Kidney (tissue), 14 donors: Measurements from ENCODE around the gene CCDC85A. TPM values are rescaled to one million over a fixed set of nuclear protein-coding genes. Genes with fewer than 3 reads are reported as not detected.

Experiments
- DNase-seq, 5 donors: peaks; one replicate each; pipeline ENCODE4 v3.0.0-alpha.2; 2013 to 2020
- FAIRE-seq: peaks from 2 replicates; lab custom pipeline; 2012; peaks lifted over from hg19 to GRCh38; lab: Jason Lieb, UNC
- H3K27ac ChIP-seq, 2 donors: one replicate each; pipeline ENCODE4 v1.7.0; 2013; ENCODE audit warnings: low read depth in 2 of 2, low read length in 2 of 2, inconsistent platforms in 1 of 2
- H3K27me3 ChIP-seq: one replicate; pipeline ENCODE4 v1.7.1; 2013; ENCODE audit warnings: low read length, inconsistent platforms; ENCODE audit not compliant: control insufficient read depth, insufficient read depth
- H3K36me3 ChIP-seq, 3 donors: one replicate each; pipeline versions ENCODE4 v1.7.0 to v1.7.1; 2013; ENCODE audit warnings: low read length in 3 of 3, control low read depth in 1 of 3, inconsistent platforms in 1 of 3; ENCODE audit not compliant: insufficient read depth in 3 of 3, control insufficient read depth in 2 of 3
- H3K4me1 ChIP-seq, 3 donors: one replicate each; pipeline versions ENCODE4 v1.7.0 to v1.7.1; 2013; ENCODE audit warnings: low read length in 3 of 3, inconsistent platforms in 1 of 3, low read depth in 1 of 3; ENCODE audit not compliant: control insufficient read depth in 2 of 3, insufficient read depth in 2 of 3
- H3K4me3 ChIP-seq, 3 donors: one replicate each; pipeline versions ENCODE4 v1.7.0 to v1.8.1; 2013; ENCODE audit warnings: low read length in 3 of 3, control low read depth in 1 of 3, inconsistent platforms in 1 of 3
- H3K9ac ChIP-seq, 3 donors: one replicate each; pipeline versions ENCODE4 v1.7.0 to v1.7.1; 2013; ENCODE audit warnings: low read length in 3 of 3, control low read depth in 1 of 3, inconsistent platforms in 1 of 3
- H3K9me3 ChIP-seq, 3 donors: one replicate each; pipeline versions ENCODE4 v1.7.0 to v1.7.1; 2013; ENCODE audit warnings: low read length in 3 of 3, control low read depth in 1 of 3, inconsistent platforms in 1 of 3; ENCODE audit not compliant: control insufficient read depth in 2 of 3, insufficient read depth in 1 of 3
- intact Hi-C: fragments of 100-400 bp; cut with DNase I; formaldehyde crosslinking; loops from one replicate; pipeline ENCODE4 v1.11.1; 2022
- polyA plus RNA-seq: library from polyadenylated mRNA; stranded (reverse); fragments of 350-450 nt; fragmentation: Illumina TruSeq; extraction: RNeasy Lipid Tissue Mini Kit (QIAGEN cat#74804); gene quantifications from one replicate; pipeline ENCODE4 v1.2.3, GENCODE V29; 2014; ENCODE audit warnings: low read depth, low replicate concordance; ENCODE audit not compliant: insufficient read depth
- total RNA-seq: library from RNA; stranded (reverse); fragmentation: NEBNext Ultra II Directional; extraction: Animal tissue kit (Norgen Biotek cat#: 25700); gene quantifications from one replicate; pipeline ENCODE4 v1.2.1, GENCODE V29; 2021
- TF ChIP-seq, protein P1 (sequence below): IDR thresholded peaks from 3 replicates; pipeline ENCODE4 v1.5.1; 2012; ENCODE audit warnings: mild to moderate bottlenecking, moderate library complexity, borderline replicate concordance; ENCODE audit not compliant: insufficient read depth; ENCODE audit errors: extremely low read depth
- donor health status: control.
- donor health status: control.
- donor health status: control.
- donor health status: control.
- donor health status: control.
- donor health status: DM: yes; HTN: yes; CAD: no.
- donor health status: Normal renal cell carcinoma (clear cell type).

Gene CCDC85A
- total and polyA plus RNA-seq, 2 donors from 2014 or later: 0.65 to 2.1 TPM

DNA sequence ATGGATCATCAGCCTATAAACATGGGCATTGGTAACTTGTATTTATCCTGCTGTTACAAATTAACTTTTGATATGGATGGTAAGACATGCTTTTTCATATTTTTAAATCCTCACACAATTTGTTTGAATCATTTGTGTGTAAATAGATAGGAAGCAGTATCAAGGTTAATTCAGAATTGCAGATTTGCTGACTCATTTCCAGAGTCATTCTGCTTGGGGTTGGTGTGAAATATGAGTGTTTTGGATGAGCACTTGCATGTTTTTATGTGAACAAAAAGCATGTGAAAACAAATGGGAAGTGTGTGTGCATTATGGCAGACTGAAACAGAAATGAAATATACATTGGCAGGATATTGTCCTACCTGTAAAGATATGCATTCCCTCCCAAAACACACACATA is 11.8 kb downstream of the CCDC85A start:
- FAIRE-seq: no peak

DNA sequence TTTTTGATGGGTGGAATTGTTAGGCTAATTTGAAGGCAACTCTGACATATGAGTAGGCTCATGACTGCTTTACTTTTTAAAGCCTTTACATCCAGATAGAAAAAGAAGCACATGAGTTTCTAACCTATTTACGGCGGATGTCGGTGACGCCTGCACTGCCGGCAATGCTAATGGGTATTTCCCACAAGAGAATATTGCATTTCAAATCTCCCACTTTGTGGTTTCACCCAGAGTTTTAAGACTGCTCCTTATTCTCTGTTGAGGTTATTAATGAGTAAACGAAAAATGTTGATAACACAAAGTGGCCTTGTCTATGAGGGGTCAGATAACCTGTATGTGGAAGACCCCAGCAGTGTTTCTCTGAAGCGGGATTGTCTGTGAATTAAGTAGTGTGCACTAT is 14.0 kb downstream of the CCDC85A start:
- H3K27me3 ChIP-seq: no peaks in the 10 kb centered on the region
- TF ChIP-seq, protein P1, sequence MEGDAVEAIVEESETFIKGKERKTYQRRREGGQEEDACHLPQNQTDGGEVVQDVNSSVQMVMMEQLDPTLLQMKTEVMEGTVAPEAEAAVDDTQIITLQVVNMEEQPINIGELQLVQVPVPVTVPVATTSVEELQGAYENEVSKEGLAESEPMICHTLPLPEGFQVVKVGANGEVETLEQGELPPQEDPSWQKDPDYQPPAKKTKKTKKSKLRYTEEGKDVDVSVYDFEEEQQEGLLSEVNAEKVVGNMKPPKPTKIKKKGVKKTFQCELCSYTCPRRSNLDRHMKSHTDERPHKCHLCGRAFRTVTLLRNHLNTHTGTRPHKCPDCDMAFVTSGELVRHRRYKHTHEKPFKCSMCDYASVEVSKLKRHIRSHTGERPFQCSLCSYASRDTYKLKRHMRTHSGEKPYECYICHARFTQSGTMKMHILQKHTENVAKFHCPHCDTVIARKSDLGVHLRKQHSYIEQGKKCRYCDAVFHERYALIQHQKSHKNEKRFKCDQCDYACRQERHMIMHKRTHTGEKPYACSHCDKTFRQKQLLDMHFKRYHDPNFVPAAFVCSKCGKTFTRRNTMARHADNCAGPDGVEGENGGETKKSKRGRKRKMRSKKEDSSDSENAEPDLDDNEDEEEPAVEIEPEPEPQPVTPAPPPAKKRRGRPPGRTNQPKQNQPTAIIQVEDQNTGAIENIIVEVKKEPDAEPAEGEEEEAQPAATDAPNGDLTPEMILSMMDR: no peak
- intact Hi-C loops: no loop called here
- DNase-seq (no peak), FAIRE-seq (no peak)
- no peaks in the 10 kb centered on the region for H3K4me1 ChIP-seq
- H3K9me3 ChIP-seq: no peaks in the 10 kb centered on the region
- H3K4me3 ChIP-seq: no peak overlapping the region
- H3K36me3 ChIP-seq: no peaks in the 10 kb centered on the region
- no peak overlapping the region for H3K9ac ChIP-seq
- no peak overlapping the region for H3K27ac ChIP-seq

More for the DNA sequence above, 11.8 kb downstream of the CCDC85A start:
- Histone ChIP-seq H3K4me3 (no peak overlapping the region), H3K36me3 (no peaks in the 10 kb centered on the region), H3K27ac (no peak overlapping the region), H3K9ac (no peak overlapping the region), H3K9me3 (no peaks in the 10 kb centered on the region), H3K4me1 (no peaks in the 10 kb centered on the region), H3K27me3 (no peaks in the 10 kb centered on the region)
- intact Hi-C loops: no loop called here
- TF ChIP-seq, protein P1: no peak
- no peak for DNase-seq

GRCh38 chr2:56198936-56199335 is 15.1 kb downstream of the CCDC85A start:
- Histone ChIP-seq H3K36me3 (no peaks in the 10 kb centered on the region), H3K4me1 (no peaks in the 10 kb centered on the region), H3K27ac (no peak overlapping the region), H3K9ac (no peak overlapping the region), H3K27me3 (no peaks in the 10 kb centered on the region), H3K4me3 (no peak overlapping the region), H3K9me3 (no peaks in the 10 kb centered on the region)
- no peak for FAIRE-seq
- TF ChIP-seq, protein P1: no peak
- intact Hi-C loops: no loop called here
- DNase-seq: no peak

DNA sequence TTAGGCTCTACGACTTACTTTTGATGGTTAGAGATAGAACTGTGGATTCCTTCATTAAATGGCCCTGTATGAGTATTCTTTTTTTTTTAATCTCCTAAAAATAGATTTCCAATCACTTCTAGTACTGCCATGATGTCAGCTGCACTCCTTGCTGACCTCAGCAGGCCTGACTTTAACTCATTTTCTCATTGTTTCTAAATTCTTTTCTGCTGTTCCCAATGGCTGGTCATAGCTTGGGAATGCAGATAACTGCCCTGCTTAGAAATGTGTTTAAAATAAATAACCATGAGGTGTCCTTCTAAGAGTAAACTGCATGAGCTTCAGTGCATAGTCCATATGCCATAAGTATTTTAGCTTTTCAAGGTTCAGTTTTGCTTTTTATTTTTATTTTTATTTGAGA is 15.7 kb downstream of the CCDC85A start:
- Histone ChIP-seq H3K9me3 (no peaks in the 10 kb centered on the region), H3K9ac (no peak overlapping the region), H3K27me3 (no peaks in the 10 kb centered on the region), H3K4me1 (no peaks in the 10 kb centered on the region), H3K27ac (no peak overlapping the region), H3K4me3 (no peak overlapping the region), H3K36me3 (no peaks in the 10 kb centered on the region)
- FAIRE-seq (no peak), DNase-seq (no peak)
- TF ChIP-seq, protein P1: no peak
- intact Hi-C loops: no loop called here
